Gastrocnemius medialis (tissue), 4 donors: Measurements from ENCODE around the gene LRRFIP1.

Source experiments
- CTCF ChIP-seq, 5 experiments: fragments of 450-650 bp in 3 of 5; fragments of 200-600 bp in 2 of 5; sonication (generic) in 2 of 5; IDR thresholded peaks in 4 of 5; conservative IDR thresholded peaks in 1 of 5; 1 replicate in 4 of 5; 2 replicates in 1 of 5; pipeline ENCODE4 v1.5.1; 2016 to 2019; ENCODE audit warnings: antibody characterized with exemption in 5 of 5, mild to moderate bottlenecking in 3 of 5, moderate library complexity in 3 of 5
- POLR2A ChIP-seq, 2 donors: fragments of 450-650 bp; IDR thresholded peaks; one replicate each; pipeline ENCODE4 v1.6.1; 2017; ENCODE audit warnings: antibody characterized with exemption in 2 of 2, mild to moderate bottlenecking in 2 of 2, moderate library complexity in 2 of 2

GRCh38 chr2:237701859-237702390 lies 74.5 kb downstream of the LRRFIP1 start:
- TF ChIP-seq CTCF (IDR thresholded peaks at IDR 0.05 in 4 of 5, conservative IDR thresholded peaks at IDR 0.05 in 1 of 5) (no peak), POLR2A (IDR thresholded peaks at IDR 0.05) (no peak)
